Upper lobe of left lung (tissue), 4 donors: Measurements from ENCODE around the gene NOS1.
"Not testable (repeated sequence)": the region's sequence is repeated elsewhere in the genome, so short reads cannot be mapped to it uniquely, and the experiment has no call there.

Experiments
- EP300 ChIP-seq, 4 donors: sonication (generic); formaldehyde crosslinking; IDR thresholded peaks; one replicate each; pipeline ENCODE4 v1.5.1; 2017; ENCODE audit warnings: antibody characterized with exemption in 4 of 4, control low read depth in 2 of 4
- POLR2A ChIP-seq, 4 donors: fragments of 450-650 bp; IDR thresholded peaks; one replicate each; pipeline ENCODE4 v1.5.1; 2016 to 2017; ENCODE audit warnings: antibody characterized with exemption in 4 of 4, mild to moderate bottlenecking in 2 of 4
- POLR2AphosphoS5 ChIP-seq, 2 donors: sonication (generic); formaldehyde crosslinking; IDR thresholded peaks; one replicate each; pipeline ENCODE4 v1.5.1; 2017; ENCODE audit warnings: antibody characterized with exemption in 2 of 2
- TF ChIP-seq, protein P1 (sequence below), 6 experiments: fragments of 450-650 bp in 4 of 6; fragments of 200-600 bp in 2 of 6; sonication (generic) in 2 of 6; IDR thresholded peaks; one replicate each; pipeline ENCODE4 v1.5.1; 2016 to 2019; ENCODE audit warnings: antibody characterized with exemption in 6 of 6

DNA sequence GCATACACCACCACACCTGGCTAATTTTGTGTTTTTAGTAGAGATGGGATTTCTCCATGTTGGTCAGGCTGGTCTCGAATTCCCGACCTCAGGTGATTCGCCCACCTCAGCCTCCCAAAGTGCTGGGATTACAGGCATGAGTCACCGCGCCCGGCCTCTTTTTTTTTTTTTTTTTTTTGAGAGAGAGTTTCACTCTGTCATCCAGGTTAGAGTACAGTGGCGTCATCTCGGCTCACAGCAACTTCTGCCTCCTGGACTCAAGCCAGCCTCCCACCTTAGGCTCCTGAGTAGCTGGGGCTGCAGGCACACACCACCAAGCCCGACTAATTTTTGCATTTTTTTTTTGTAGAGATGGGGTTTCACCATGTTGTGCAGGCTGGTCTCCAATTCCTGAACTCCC, 166.4 kb downstream of the NOS1 start:
- TF ChIP-seq, protein P1, sequence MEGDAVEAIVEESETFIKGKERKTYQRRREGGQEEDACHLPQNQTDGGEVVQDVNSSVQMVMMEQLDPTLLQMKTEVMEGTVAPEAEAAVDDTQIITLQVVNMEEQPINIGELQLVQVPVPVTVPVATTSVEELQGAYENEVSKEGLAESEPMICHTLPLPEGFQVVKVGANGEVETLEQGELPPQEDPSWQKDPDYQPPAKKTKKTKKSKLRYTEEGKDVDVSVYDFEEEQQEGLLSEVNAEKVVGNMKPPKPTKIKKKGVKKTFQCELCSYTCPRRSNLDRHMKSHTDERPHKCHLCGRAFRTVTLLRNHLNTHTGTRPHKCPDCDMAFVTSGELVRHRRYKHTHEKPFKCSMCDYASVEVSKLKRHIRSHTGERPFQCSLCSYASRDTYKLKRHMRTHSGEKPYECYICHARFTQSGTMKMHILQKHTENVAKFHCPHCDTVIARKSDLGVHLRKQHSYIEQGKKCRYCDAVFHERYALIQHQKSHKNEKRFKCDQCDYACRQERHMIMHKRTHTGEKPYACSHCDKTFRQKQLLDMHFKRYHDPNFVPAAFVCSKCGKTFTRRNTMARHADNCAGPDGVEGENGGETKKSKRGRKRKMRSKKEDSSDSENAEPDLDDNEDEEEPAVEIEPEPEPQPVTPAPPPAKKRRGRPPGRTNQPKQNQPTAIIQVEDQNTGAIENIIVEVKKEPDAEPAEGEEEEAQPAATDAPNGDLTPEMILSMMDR (IDR thresholded peaks at IDR 0.05) = not testable (repeated sequence)
- TF ChIP-seq POLR2AphosphoS5, POLR2A, EP300 (IDR thresholded peaks at IDR 0.05): not testable (repeated sequence)
